Stimulated activated CD4-positive, alpha-beta T cell treated with anti-CD3 and anti-CD28 coated beads, Interleukin-4, amount 100 ng/mL, for 24 hours (primary cell): Measurements from ENCODE around the gene LCN10.

Source experiments
- DNase-seq: peaks from one replicate; pipeline ENCODE4 v3.0.0-alpha.2; 2020

LCN10 gene

GRCh38 chr9:136697821-136698526, 44.8 kb downstream of the LCN10 start:
- DNase-seq: no peak

- no peak for DNase-seq
Observed at GRCh38 chr9:136697146-136697820, 45.5 kb downstream of the LCN10 start.

- no peak for DNase-seq
Observed at GRCh38 chr9:136696502-136696901, 46.2 kb downstream of the LCN10 start.

GRCh38 chr9:136695955-136696354, 46.8 kb downstream of the LCN10 start:
- no peak for DNase-seq

GRCh38 chr9:136695435-136695895, 47.3 kb downstream of the LCN10 start:
- DNase-seq: no peak

GRCh38 chr9:136694872-136695247, 47.9 kb downstream of the LCN10 start:
- DNase-seq: no peak

- DNase-seq: peak; percentile 19
Observed at GRCh38 chr9:136694163-136694871, 48.4 kb downstream of the LCN10 start.

- DNase-seq: no peak
Observed at GRCh38 chr9:136693490-136694162, 49.1 kb downstream of the LCN10 start.

- no peak for DNase-seq
Observed at GRCh38 chr9:136693135-136693489, 49.6 kb downstream of the LCN10 start.

GRCh38 chr9:136692185-136693134, 50.3 kb downstream of the LCN10 start:
- DNase-seq: no peak

- no peak for DNase-seq
Observed at GRCh38 chr9:136691316-136692184, 51.2 kb downstream of the LCN10 start.

GRCh38 chr9:136690806-136691261, 51.9 kb downstream of the LCN10 start:
- DNase-seq: no peak

GRCh38 chr9:136690104-136690805, 52.5 kb downstream of the LCN10 start:
- DNase-seq: no peak

GRCh38 chr9:136689108-136689460, 53.7 kb downstream of the LCN10 start:
- DNase-seq: no peak

GRCh38 chr9:136688274-136689107, 54.2 kb downstream of the LCN10 start:
- DNase-seq: no peak
